HCT116 (cell line): ENCODE results near the gene ENDOG. TPM values are rescaled to one million over a fixed set of nuclear protein-coding genes. Genes with fewer than 3 reads are reported as not detected.

ENCODE experiments used
- ATAC-seq: fragments of 200-7000 bp; cut with Tn5 transposase; 2 replicates; pipeline ENCODE4 v1.9.1; 2020; ENCODE audit warnings: mild to moderate bottlenecking, moderate library complexity
- BruUV-seq: library from RNA; stranded (reverse); fragments of 400-500 nt; replicated peaks from 2 replicates; lab custom pipeline; 2021; lab: Mats Ljungman, UMichigan
- CTCF ChIA-PET: fragments of 300-600 bp; sonication (Branson Sonifier 250); formaldehyde crosslinking; loops from one replicate; lab custom pipeline; 2021; ENCODE audit warnings: antibody characterized with exemption; lab: Charles Lee
- POLR2A ChIA-PET: fragments of 300-600, 350-600 bp; sonication (Branson Sonifier 250); formaldehyde crosslinking; loops from one replicate; lab custom pipeline; 2021; ENCODE audit warnings: antibody characterized with exemption; lab: Charles Lee
- RAD21 ChIA-PET, 2 experiments: fragments of 300-600 bp; sonication (Branson Sonifier 250); formaldehyde crosslinking; loops; one replicate each; lab custom pipeline; 2023; ENCODE audit warnings: low total read pairs in 2 of 2; ENCODE audit not compliant: uncharacterized antibody in 2 of 2, unreplicated experiment in 2 of 2, low non-redundant PET in 1 of 2; lab: Charles Lee
- DNase-seq: peaks from one replicate; pipeline ENCODE4 v3.0.0-alpha.2; 2010; ENCODE audit warnings: low read depth, low spot score
- H2AFZ ChIP-seq: fragments of 200-600 bp; shearing (Covaris generic), sonication (generic); 2 replicates; pipeline ENCODE4 v1.6.1; 2017; ENCODE audit warnings: low read depth, mixed run types, mixed read lengths, antibody characterized with exemption, low read length; ENCODE audit not compliant: poor library complexity, severe bottlenecking
- H3K27ac ChIP-seq: 2 replicates; pipeline ENCODE4 v1.5.1; 2012; ENCODE audit warnings: low read depth, low read length
- H3K27me3 ChIP-seq: fragments of 200-600 bp; sonication (generic); 2 replicates; pipeline ENCODE4 v1.6.1; 2016; ENCODE audit warnings: mixed run types, low read length, mixed read lengths; ENCODE audit not compliant: insufficient read depth
- H3K36me3 ChIP-seq, 2 experiments: fragments of 200-500 bp in 1 of 2; fragments of 200-600 bp in 1 of 2; sonication (Bioruptor generic) in 1 of 2; sonication (generic) in 1 of 2; 2 replicates each; pipeline versions ENCODE4 v1.5.1 to v1.6.1; 2014 to 2016; ENCODE audit warnings: low read length in 2 of 2, inconsistent platforms in 1 of 2, mixed read lengths in 1 of 2, mixed run types in 1 of 2; ENCODE audit not compliant: insufficient read depth in 2 of 2, control insufficient read depth in 1 of 2
- H3K4me1 ChIP-seq, 2 experiments: fragments of 200-600 bp in 1 of 2; sonication (generic) in 1 of 2; 2 replicates each; pipeline versions ENCODE4 v1.5.1 to v1.6.1; 2012 to 2017; ENCODE audit warnings: low read length in 2 of 2, inconsistent platforms in 1 of 2, mild to moderate bottlenecking in 1 of 2, mixed read lengths in 1 of 2, mixed run types in 1 of 2, moderate library complexity in 1 of 2; ENCODE audit not compliant: insufficient read depth in 2 of 2, control insufficient read depth in 1 of 2
- H3K4me2 ChIP-seq: fragments of 200-600 bp; sonication (generic); 2 replicates; pipeline ENCODE4 v1.6.1; 2017; ENCODE audit warnings: mixed run types, low read length, mixed read lengths
- H3K4me3 ChIP-seq, 2 experiments: fragments of 200-600 bp in 1 of 2; sonication (generic) in 1 of 2; replicated peaks in 1 of 2; 2 replicates each; pipeline ENCODE4 v1.5.1; 2011 to 2016; ENCODE audit warnings: low read length in 2 of 2, control low read depth in 1 of 2, low read depth in 1 of 2, mild to moderate bottlenecking in 1 of 2, mixed read lengths in 1 of 2, mixed run types in 1 of 2
- H3K79me2 ChIP-seq: fragments of 200-600 bp; sonication (generic); 2 replicates; pipeline ENCODE4 v1.6.1; 2017; ENCODE audit warnings: mild to moderate bottlenecking, mixed run types, low read length, moderate library complexity, mixed read lengths; ENCODE audit not compliant: insufficient read depth
- H3K9ac ChIP-seq: fragments of 200-600 bp; sonication (generic); 2 replicates; pipeline ENCODE4 v1.6.1; 2016; ENCODE audit warnings: low read length, mixed read lengths
- H3K9me2 ChIP-seq: fragments of 200-600 bp; sonication (generic), shearing (Covaris generic); 2 replicates; pipeline ENCODE4 v1.6.1; 2017; ENCODE audit warnings: mixed run types, mild to moderate bottlenecking, moderate library complexity; ENCODE audit not compliant: insufficient read depth
- H3K9me3 ChIP-seq, 2 experiments: fragments of 200-500 bp in 1 of 2; fragments of 200-600 bp in 1 of 2; sonication (Bioruptor generic) in 1 of 2; sonication (generic) in 1 of 2; 2 replicates each; pipeline ENCODE4 v1.6.1; 2014 to 2017; ENCODE audit warnings: low read length in 2 of 2, mixed read lengths in 2 of 2, inconsistent platforms in 1 of 2, low read depth in 1 of 2, mild to moderate bottlenecking in 1 of 2, mixed run types in 1 of 2, moderate library complexity in 1 of 2; ENCODE audit not compliant: control insufficient read depth in 1 of 2, insufficient read depth in 1 of 2
- H4K20me1 ChIP-seq: fragments of 200-600 bp; sonication (generic), shearing (Covaris generic); 2 replicates; pipeline ENCODE4 v1.6.1; 2017; ENCODE audit warnings: mixed run types, mild to moderate bottlenecking, moderate library complexity; ENCODE audit not compliant: insufficient read depth
- CBX3 ChIP-seq: IDR thresholded peaks from 2 replicates; pipeline ENCODE4 v1.6.1; 2012; ENCODE audit warnings: low read depth
- ELF1 ChIP-seq: IDR thresholded peaks from 2 replicates; pipeline ENCODE4 v1.6.1; 2012; ENCODE audit warnings: low read depth, borderline replicate concordance
- EZH2 ChIP-seq: fragments of 200-600 bp; sonication (generic); IDR thresholded peaks from 2 replicates; pipeline ENCODE4 v1.6.1; 2017; ENCODE audit warnings: antibody characterized with exemption, mixed run types
- EZH2phosphoT487 ChIP-seq: fragments of 200-600 bp; IDR thresholded peaks from 2 replicates; pipeline ENCODE4 v1.6.1; 2018; ENCODE audit warnings: antibody characterized with exemption, borderline replicate concordance
- FOSL1 ChIP-seq: IDR thresholded peaks from 2 replicates; pipeline ENCODE4 v1.6.1; 2012; ENCODE audit warnings: low read depth
- JUND ChIP-seq: IDR thresholded peaks from 2 replicates; pipeline ENCODE4 v1.6.1; 2012
- POLR2A ChIP-seq: IDR thresholded peaks from 2 replicates; pipeline ENCODE4 v1.7.0; 2011; ENCODE audit warnings: borderline replicate concordance; ENCODE audit not compliant: insufficient read depth, insufficient read length; ENCODE audit errors: extremely low read depth
- POLR2AphosphoS5 ChIP-seq: IDR thresholded peaks from 2 replicates; pipeline ENCODE4 v1.6.1; 2011; ENCODE audit warnings: mild to moderate bottlenecking, low read depth, low read length, moderate library complexity
- RAD21 ChIP-seq: IDR thresholded peaks from 2 replicates; pipeline ENCODE4 v1.6.1; 2012; ENCODE audit warnings: low read depth, mild to moderate bottlenecking
- SIN3A ChIP-seq: IDR thresholded peaks from 2 replicates; pipeline ENCODE4 v1.6.1; 2012; ENCODE audit warnings: low read depth
- SP1 ChIP-seq: IDR thresholded peaks from 2 replicates; pipeline ENCODE4 v1.6.1; 2012; ENCODE audit warnings: low read depth
- SRF ChIP-seq: IDR thresholded peaks from 2 replicates; pipeline ENCODE4 v1.6.1; 2012; ENCODE audit warnings: low read depth
- TCF7L2 ChIP-seq: IDR thresholded peaks from 2 replicates; pipeline ENCODE4 v1.7.0; 2011; ENCODE audit warnings: borderline replicate concordance, inconsistent platforms; ENCODE audit not compliant: insufficient read depth, insufficient read length; ENCODE audit errors: extremely low read depth
- YY1 ChIP-seq: IDR thresholded peaks from 2 replicates; pipeline ENCODE4 v1.6.1; 2011; ENCODE audit warnings: low read length, low read depth, moderate library complexity, mild to moderate bottlenecking; ENCODE audit not compliant: insufficient replicate concordance; ENCODE audit errors: extremely low read depth
- intact Hi-C: fragments of 100-400 bp; cut with micrococcal nuclease; formaldehyde crosslinking; loops from 2 replicates; pipeline ENCODE4 v1.10.0; 2022
- total RNA-seq: library from RNA; stranded (reverse); gene quantifications from one replicate; pipeline ENCODE4 v1.2.1, GENCODE V29; 2021; ENCODE audit not compliant: unreplicated experiment
- TF ChIP-seq, protein P1 (sequence below): IDR thresholded peaks from 2 replicates; pipeline ENCODE4 v1.6.1; 2012; ENCODE audit warnings: low read depth
- TF ChIP-seq, protein P2 (sequence below): IDR thresholded peaks from 2 replicates; pipeline ENCODE4 v1.6.1; 2012
- TF ChIP-seq, protein P3 (sequence below): IDR thresholded peaks from 2 replicates; pipeline ENCODE4 v1.6.1; 2012
- TF ChIP-seq, protein P4 (sequence below): IDR thresholded peaks from 2 replicates; pipeline ENCODE4 v1.6.1; 2011; ENCODE audit warnings: mild to moderate bottlenecking, low read length, moderate library complexity; ENCODE audit not compliant: insufficient replicate concordance; ENCODE audit errors: extremely low read depth
- TF ChIP-seq, protein P5 (sequence below), 3 experiments: fragments of 200-600 bp in 1 of 3; sonication (generic) in 1 of 3; IDR thresholded peaks in 2 of 3; conservative IDR thresholded peaks in 1 of 3; 2 replicates each; pipeline ENCODE4 v1.5.1; 2012 to 2017; ENCODE audit warnings: low read depth in 2 of 3, low read length in 2 of 3, antibody characterized with exemption in 1 of 3, borderline replicate concordance in 1 of 3, control low read depth in 1 of 3, mild to moderate bottlenecking in 1 of 3, mixed read lengths in 1 of 3, mixed run types in 1 of 3, moderate library complexity in 1 of 3; ENCODE audit not compliant: insufficient read depth in 1 of 3

ENDOG gene
- total RNA-seq, 1 experiment from 2014 or later: 27.2 TPM

DNA sequence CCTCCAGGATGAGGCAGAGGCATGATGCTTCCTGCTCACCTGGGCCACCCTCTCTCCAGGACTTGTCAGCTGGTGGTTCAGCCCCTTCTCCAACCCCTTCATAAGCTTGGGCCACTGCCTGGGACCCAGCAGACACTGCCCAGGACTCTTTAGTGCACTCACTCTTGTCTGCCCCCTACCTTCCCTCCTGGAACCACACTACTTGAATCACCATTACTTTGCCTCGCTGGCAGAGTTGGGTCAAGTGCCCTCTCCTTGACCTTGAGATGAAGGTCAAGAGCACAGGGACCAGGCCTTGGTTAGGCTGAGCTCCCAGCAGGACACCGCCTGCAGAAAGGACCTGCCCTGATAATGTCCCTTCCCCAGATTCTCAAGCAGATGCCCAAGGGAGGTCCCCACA, 8.5 kb upstream of the ENDOG start:
- no peak overlapping the region for H2AFZ ChIP-seq
- no peak overlapping the region for H3K27ac ChIP-seq
- no peak overlapping the region for H3K4me2 ChIP-seq
- H3K9ac ChIP-seq: no peak overlapping the region
- H3K9me3 ChIP-seq: no peaks in the 10 kb centered on the region
- BruUV-seq: TSS peak; percentile 17
- RAD21 ChIA-PET: no interaction called here
- H3K4me3 ChIP-seq: no peak overlapping the region
- intact Hi-C loops: no loop called here
- ATAC-seq: no peak
- no peaks in the 10 kb centered on the region for H3K79me2 ChIP-seq
- H3K9me2 ChIP-seq: no peaks in the 10 kb centered on the region
- DNase-seq: no peak
- no peaks in the 10 kb centered on the region; a peak in 2 of 4 replicates for H3K36me3 ChIP-seq
- no peak for TF ChIP-seq RAD21
- no peak for TF ChIP-seq POLR2A
- no peak for TF ChIP-seq JUND
- TF ChIP-seq CBX3: no peak
- TF ChIP-seq TCF7L2: no peak
- TF ChIP-seq, protein P1, sequence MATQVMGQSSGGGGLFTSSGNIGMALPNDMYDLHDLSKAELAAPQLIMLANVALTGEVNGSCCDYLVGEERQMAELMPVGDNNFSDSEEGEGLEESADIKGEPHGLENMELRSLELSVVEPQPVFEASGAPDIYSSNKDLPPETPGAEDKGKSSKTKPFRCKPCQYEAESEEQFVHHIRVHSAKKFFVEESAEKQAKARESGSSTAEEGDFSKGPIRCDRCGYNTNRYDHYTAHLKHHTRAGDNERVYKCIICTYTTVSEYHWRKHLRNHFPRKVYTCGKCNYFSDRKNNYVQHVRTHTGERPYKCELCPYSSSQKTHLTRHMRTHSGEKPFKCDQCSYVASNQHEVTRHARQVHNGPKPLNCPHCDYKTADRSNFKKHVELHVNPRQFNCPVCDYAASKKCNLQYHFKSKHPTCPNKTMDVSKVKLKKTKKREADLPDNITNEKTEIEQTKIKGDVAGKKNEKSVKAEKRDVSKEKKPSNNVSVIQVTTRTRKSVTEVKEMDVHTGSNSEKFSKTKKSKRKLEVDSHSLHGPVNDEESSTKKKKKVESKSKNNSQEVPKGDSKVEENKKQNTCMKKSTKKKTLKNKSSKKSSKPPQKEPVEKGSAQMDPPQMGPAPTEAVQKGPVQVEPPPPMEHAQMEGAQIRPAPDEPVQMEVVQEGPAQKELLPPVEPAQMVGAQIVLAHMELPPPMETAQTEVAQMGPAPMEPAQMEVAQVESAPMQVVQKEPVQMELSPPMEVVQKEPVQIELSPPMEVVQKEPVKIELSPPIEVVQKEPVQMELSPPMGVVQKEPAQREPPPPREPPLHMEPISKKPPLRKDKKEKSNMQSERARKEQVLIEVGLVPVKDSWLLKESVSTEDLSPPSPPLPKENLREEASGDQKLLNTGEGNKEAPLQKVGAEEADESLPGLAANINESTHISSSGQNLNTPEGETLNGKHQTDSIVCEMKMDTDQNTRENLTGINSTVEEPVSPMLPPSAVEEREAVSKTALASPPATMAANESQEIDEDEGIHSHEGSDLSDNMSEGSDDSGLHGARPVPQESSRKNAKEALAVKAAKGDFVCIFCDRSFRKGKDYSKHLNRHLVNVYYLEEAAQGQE: no peak
- no peak for TF ChIP-seq SIN3A
- TF ChIP-seq SP1: no peak
- no peak for TF ChIP-seq SRF
- no peak for TF ChIP-seq EZH2
- TF ChIP-seq, protein P2, sequence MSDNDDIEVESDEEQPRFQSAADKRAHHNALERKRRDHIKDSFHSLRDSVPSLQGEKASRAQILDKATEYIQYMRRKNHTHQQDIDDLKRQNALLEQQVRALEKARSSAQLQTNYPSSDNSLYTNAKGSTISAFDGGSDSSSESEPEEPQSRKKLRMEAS: no peak
- TF ChIP-seq, protein P3, sequence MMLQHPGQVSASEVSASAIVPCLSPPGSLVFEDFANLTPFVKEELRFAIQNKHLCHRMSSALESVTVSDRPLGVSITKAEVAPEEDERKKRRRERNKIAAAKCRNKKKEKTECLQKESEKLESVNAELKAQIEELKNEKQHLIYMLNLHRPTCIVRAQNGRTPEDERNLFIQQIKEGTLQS: no peak
- TF ChIP-seq FOSL1: no peak
- no peak for TF ChIP-seq POLR2AphosphoS5
- TF ChIP-seq, protein P4, sequence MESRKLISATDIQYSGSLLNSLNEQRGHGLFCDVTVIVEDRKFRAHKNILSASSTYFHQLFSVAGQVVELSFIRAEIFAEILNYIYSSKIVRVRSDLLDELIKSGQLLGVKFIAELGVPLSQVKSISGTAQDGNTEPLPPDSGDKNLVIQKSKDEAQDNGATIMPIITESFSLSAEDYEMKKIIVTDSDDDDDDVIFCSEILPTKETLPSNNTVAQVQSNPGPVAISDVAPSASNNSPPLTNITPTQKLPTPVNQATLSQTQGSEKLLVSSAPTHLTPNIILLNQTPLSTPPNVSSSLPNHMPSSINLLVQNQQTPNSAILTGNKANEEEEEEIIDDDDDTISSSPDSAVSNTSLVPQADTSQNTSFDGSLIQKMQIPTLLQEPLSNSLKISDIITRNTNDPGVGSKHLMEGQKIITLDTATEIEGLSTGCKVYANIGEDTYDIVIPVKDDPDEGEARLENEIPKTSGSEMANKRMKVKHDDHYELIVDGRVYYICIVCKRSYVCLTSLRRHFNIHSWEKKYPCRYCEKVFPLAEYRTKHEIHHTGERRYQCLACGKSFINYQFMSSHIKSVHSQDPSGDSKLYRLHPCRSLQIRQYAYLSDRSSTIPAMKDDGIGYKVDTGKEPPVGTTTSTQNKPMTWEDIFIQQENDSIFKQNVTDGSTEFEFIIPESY: no peak
- no peak for TF ChIP-seq YY1
- TF ChIP-seq, protein P5, sequence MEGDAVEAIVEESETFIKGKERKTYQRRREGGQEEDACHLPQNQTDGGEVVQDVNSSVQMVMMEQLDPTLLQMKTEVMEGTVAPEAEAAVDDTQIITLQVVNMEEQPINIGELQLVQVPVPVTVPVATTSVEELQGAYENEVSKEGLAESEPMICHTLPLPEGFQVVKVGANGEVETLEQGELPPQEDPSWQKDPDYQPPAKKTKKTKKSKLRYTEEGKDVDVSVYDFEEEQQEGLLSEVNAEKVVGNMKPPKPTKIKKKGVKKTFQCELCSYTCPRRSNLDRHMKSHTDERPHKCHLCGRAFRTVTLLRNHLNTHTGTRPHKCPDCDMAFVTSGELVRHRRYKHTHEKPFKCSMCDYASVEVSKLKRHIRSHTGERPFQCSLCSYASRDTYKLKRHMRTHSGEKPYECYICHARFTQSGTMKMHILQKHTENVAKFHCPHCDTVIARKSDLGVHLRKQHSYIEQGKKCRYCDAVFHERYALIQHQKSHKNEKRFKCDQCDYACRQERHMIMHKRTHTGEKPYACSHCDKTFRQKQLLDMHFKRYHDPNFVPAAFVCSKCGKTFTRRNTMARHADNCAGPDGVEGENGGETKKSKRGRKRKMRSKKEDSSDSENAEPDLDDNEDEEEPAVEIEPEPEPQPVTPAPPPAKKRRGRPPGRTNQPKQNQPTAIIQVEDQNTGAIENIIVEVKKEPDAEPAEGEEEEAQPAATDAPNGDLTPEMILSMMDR (IDR thresholded peaks at IDR 0.05 in 2 of 3, conservative IDR thresholded peaks at IDR 0.05 in 1 of 3; ENCODE audit: borderline replicate concordance in 1 of 3, insufficient read depth in 1 of 3, low read depth in 2 of 3, low read length in 2 of 3): no peak
- TF ChIP-seq EZH2phosphoT487: no peak
- no peak for TF ChIP-seq ELF1
- TF ChIP-seq, all 23 proteins: peak for 0
- no peaks in the 10 kb centered on the region for H3K27me3 ChIP-seq
- CTCF ChIA-PET: interaction anchor here (0.6 kb wide), 1 partner anchor 8 kb away, joined by 3 read pairs; the partner anchor contains the start of gene ENDOG
- H3K4me1 ChIP-seq: no peaks in the 10 kb centered on the region
- no peaks in the 10 kb centered on the region for H4K20me1 ChIP-seq
- POLR2A ChIA-PET: no interaction called here
